Endodermal cell (in vitro differentiated cells): ENCODE results near the gene ISYNA1. TPM values are rescaled to one million over a fixed set of nuclear protein-coding genes. Genes with fewer than 3 reads are reported as not detected.

ENCODE experiments used
- DNase-seq: peaks from one replicate; pipeline ENCODE4 v3.0.0-alpha.2; 2017
- H3K27ac ChIP-seq: 2 replicates; pipeline ENCODE4 v1.5.1; 2013; ENCODE audit warnings: mild to moderate bottlenecking, low read depth, low read length, moderate library complexity
- H3K27me3 ChIP-seq: 2 replicates; pipeline ENCODE4 v1.6.1; 2013; ENCODE audit warnings: mild to moderate bottlenecking, low read length, moderate library complexity; ENCODE audit not compliant: insufficient read depth, control insufficient read depth, poor library complexity, severe bottlenecking
- H3K36me3 ChIP-seq: 2 replicates; pipeline ENCODE4 v1.7.0; 2013; ENCODE audit warnings: mild to moderate bottlenecking, low read length, moderate library complexity; ENCODE audit not compliant: control insufficient read depth, insufficient read depth
- H3K4me1 ChIP-seq: one replicate; pipeline ENCODE4 v1.7.0; 2013; ENCODE audit warnings: low read length; ENCODE audit not compliant: control insufficient read depth, insufficient read depth
- H3K4me3 ChIP-seq: 2 replicates; pipeline ENCODE4 v1.5.1; 2013; ENCODE audit warnings: mild to moderate bottlenecking, low read length, moderate library complexity
- H3K9ac ChIP-seq: 2 replicates; pipeline ENCODE4 v1.6.1; 2013; ENCODE audit warnings: mild to moderate bottlenecking, low read length, moderate library complexity; ENCODE audit not compliant: poor library complexity, severe bottlenecking; ENCODE audit errors: extremely low read depth
- H3K9me3 ChIP-seq: 2 replicates; pipeline ENCODE4 v1.6.1; 2013; ENCODE audit warnings: mild to moderate bottlenecking, low read length, moderate library complexity; ENCODE audit not compliant: control insufficient read depth
- H3K27ac Mint-ChIP-seq: 2 replicates; pipeline ENCODE4 v1.8.0; 2020; ENCODE audit warnings: mixed read lengths
- H3K27me3 Mint-ChIP-seq: 2 replicates; pipeline ENCODE4 v1.8.0; 2021; ENCODE audit warnings: mild to moderate bottlenecking, mixed read lengths; ENCODE audit not compliant: insufficient read depth
- H3K36me3 Mint-ChIP-seq: 2 replicates; pipeline ENCODE4 v1.8.0; 2020; ENCODE audit warnings: low read depth, mixed read lengths
- H3K4me1 Mint-ChIP-seq: 2 replicates; pipeline ENCODE4 v1.8.0; 2020; ENCODE audit warnings: mixed read lengths
- H3K4me3 Mint-ChIP-seq: 2 replicates; pipeline ENCODE4 v1.8.0; 2020; ENCODE audit warnings: mild to moderate bottlenecking, moderate library complexity, mixed read lengths
- H3K9me3 Mint-ChIP-seq: 2 replicates; pipeline ENCODE4 v1.8.0; 2020; ENCODE audit warnings: mild to moderate bottlenecking, mixed read lengths
- WGBS, 2 experiments: methylation state at CpG; one replicate each; pipeline versions ENCODE4 v1.1.5 to v1.1.7; 2013; ENCODE audit warnings: missing lambda C conversion rate in 2 of 2, mixed read lengths in 1 of 2; ENCODE audit not compliant: insufficient coverage in 1 of 2, insufficient read length in 1 of 2; 5-methylcytosine and 5-hydroxymethylcytosine counted together
- total RNA-seq, 2 donors: library from RNA; stranded (reverse); fragmentation: NEBNext Ultra II Directional in 1 of 2; extraction: Animal tissue kit (Norgen Biotek cat#: 25700) in 1 of 2; gene quantifications; 2 replicates in 1 of 2; 3 replicates in 1 of 2; pipeline ENCODE4 v1.2.1, GENCODE V29; 2021
- TF ChIP-seq, protein P1 (sequence below): fragments of 200-600 bp; sonication (generic); conservative IDR thresholded peaks from 2 replicates; pipeline ENCODE4 v1.5.0; 2021; ENCODE audit warnings: antibody characterized with exemption, mild to moderate bottlenecking

The ISYNA1 gene
- total RNA-seq, 2 donors from 2014 or later, result 156 to 212 TPM

DNA sequence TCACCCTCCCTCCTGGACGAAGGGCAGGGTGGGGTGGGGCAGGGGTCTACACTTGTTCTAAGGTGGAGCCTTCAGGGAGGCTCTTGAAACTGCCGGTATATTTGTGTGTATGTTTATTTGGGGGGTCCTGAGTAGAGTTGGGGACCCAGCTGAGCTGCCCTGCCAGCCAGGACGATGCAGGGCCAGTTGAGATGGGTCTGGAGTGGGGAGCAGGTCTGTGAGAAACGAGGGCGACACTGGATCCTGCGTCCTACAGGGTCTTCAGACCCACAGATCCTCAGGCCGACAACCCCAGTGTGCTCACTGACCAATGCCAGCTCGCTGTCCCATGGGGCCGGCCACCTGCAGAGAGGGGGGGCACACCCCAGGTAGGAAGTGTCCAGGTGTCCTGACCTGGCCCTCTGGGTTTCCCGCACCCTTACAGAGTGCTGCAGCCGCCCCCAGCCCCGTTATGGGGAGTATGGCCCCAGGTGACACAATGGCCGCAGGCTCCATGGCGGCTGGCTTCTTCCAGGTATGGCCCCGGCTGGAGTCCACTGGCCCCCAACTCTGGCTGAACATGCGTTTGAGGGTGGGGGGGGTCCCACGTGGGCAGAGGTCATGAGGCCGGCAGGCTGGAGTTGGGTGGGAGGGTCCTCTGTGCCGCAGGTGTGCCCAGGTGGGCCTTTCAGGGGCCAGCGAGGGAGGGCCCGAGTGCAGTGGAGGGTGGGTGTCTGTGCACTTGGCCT is 7.4 kb downstream of the ISYNA1 start:
- Mint-ChIP-seq H3K27ac (no peak overlapping the region), H3K27me3 (peaks cover 4% of the 10 kb centered on the region), H3K4me3 (peak overlapping the region; percentile 19), H3K9me3 (no peaks in the 10 kb centered on the region), H3K4me1 (peaks cover 5% of the 10 kb centered on the region), H3K36me3 (no peaks in the 10 kb centered on the region)
- H3K9me3 ChIP-seq, result no peaks in the 10 kb centered on the region
- H3K27ac ChIP-seq, result no peak overlapping the region
- no peaks in the 10 kb centered on the region for H3K27me3 ChIP-seq
- H3K4me1 ChIP-seq, result peaks cover 7% of the 10 kb centered on the region
- no peak overlapping the region for H3K9ac ChIP-seq
- no peaks in the 10 kb centered on the region for H3K36me3 ChIP-seq
- WGBS, 2 experiments, result 89 to 92% methylated on average over 12 to 21 of the region's 21 CpGs
- DNase-seq, result no peak
- TF ChIP-seq, protein P1, sequence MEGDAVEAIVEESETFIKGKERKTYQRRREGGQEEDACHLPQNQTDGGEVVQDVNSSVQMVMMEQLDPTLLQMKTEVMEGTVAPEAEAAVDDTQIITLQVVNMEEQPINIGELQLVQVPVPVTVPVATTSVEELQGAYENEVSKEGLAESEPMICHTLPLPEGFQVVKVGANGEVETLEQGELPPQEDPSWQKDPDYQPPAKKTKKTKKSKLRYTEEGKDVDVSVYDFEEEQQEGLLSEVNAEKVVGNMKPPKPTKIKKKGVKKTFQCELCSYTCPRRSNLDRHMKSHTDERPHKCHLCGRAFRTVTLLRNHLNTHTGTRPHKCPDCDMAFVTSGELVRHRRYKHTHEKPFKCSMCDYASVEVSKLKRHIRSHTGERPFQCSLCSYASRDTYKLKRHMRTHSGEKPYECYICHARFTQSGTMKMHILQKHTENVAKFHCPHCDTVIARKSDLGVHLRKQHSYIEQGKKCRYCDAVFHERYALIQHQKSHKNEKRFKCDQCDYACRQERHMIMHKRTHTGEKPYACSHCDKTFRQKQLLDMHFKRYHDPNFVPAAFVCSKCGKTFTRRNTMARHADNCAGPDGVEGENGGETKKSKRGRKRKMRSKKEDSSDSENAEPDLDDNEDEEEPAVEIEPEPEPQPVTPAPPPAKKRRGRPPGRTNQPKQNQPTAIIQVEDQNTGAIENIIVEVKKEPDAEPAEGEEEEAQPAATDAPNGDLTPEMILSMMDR, result no peak
- H3K4me3 ChIP-seq, result no peak overlapping the region

DNA sequence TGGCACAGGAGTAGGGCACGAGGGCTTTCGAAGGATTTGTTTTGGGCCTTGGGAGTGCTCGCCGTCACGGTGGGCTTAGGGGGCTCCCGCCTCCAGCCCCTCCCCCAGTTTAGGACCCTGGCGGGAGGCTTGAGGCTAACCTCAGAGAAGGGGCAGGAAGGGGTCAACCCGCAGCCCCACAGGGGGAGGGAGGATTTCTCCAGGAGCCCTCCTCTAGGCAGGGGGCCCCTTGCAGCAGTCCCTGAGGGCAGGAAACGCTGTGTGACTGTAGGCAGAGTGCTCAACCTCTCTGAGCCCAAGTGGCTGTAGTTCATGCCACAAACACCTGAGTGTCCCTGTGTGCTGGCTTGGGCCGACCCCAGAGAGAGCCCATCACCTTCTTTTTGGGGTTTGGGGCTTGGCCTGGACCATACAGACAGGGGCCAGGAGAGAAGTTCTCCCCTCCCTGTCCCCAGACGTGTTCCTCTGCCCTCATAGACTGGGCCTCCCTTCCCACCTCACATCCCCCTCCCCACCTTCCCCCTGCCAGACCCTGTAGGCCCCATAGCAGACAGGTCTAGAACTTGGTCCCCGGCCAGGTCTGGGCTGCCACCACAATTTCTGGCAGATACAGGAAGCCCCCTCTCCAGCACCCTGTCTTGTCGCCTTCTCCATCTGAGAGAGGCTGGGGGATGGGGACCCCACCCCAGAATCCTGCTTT is 8.1 kb downstream of the ISYNA1 start:
- TF ChIP-seq, protein P1, result no peak
- DNase-seq, result peak; percentile 70
- Histone ChIP-seq H3K4me3 (peak overlapping the region; percentile 58), H3K27me3 (no peaks in the 10 kb centered on the region), H3K9ac (peak overlapping the region; percentile 69), H3K27ac (peak overlapping the region; percentile 94), H3K4me1 (peaks cover 7% of the 10 kb centered on the region), H3K9me3 (no peaks in the 10 kb centered on the region), H3K36me3 (no peaks in the 10 kb centered on the region)
- Mint-ChIP-seq H3K27ac (no peak overlapping the region), H3K4me3 (peak overlapping the region; percentile 45), H3K36me3 (no peaks in the 10 kb centered on the region), H3K4me1 (peaks cover 5% of the 10 kb centered on the region), H3K9me3 (no peaks in the 10 kb centered on the region), H3K27me3 (peaks cover 4% of the 10 kb centered on the region)
- 26 to 48% methylated on average over 8 to 13 of the region's 13 CpGs for WGBS, 2 experiments

DNA sequence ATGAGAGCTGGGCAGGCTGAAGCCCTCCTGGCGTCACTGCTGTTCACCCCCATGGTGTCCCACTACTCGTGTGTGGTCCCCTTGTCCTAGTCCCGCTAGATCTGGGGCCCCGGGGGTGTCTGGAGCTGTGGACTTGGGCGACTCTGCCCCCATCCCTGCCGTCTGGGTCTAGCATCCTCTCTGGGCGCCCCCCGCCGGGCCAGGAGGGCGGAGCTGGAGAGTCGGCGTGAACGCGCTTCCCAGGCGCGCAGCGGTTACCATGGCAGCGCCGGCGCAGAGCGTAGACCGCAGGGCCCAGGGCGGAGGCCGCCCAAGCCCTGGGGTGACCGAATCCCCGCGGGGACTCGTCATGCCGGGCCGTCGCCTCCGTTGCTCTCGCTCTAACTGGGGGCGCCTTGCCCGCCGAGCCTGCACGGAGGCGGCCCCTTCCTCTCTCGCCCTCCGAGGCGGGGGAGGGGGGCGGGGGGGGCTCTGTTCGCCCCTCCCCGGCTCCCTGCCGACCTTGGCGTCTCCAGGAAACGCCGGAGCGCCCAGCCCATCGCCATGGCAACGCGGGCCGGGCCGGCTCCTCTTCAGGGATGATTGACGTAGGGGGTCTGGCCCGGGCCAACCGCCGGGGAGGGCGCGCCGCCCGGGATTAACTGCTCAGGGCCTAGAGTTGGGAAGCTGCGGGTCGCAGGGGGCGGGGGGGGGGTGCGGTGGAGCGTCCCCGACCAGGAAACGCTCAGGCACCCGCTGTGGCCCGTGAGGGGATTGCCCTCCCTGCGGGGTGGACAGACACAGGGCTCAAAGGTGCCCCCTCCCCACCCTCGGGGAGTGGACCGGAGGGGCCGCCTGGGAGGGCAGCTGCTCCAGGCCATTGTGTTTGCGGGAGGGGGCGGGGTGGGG is 8.9 kb downstream of the ISYNA1 start:
- peak overlapping the region; percentile 45 for H3K4me3 Mint-ChIP-seq
- TF ChIP-seq, protein P1, result no peak
- H3K9me3 Mint-ChIP-seq, result no peaks in the 10 kb centered on the region
- Histone ChIP-seq H3K4me3 (peak overlapping the region; percentile 58), H3K27me3 (no peaks in the 10 kb centered on the region), H3K27ac (peak overlapping the region; percentile 94), H3K4me1 (peaks cover 7% of the 10 kb centered on the region), H3K9ac (peak overlapping the region; percentile 69), H3K9me3 (no peaks in the 10 kb centered on the region), H3K36me3 (no peaks in the 10 kb centered on the region)
- H3K36me3 Mint-ChIP-seq, result no peaks in the 10 kb centered on the region
- WGBS, 2 experiments, result 1 to 4% methylated on average over 17 to 75 of the region's 77 CpGs
- H3K27me3 Mint-ChIP-seq, result peaks cover 7% of the 10 kb centered on the region
- H3K4me1 Mint-ChIP-seq, result peaks cover 7% of the 10 kb centered on the region
- DNase-seq, result peak; percentile 97
- no peak overlapping the region for H3K27ac Mint-ChIP-seq
